OCI-LY3 (cell line): Measurements from ENCODE around the gene SMAD7.

ENCODE experiments used
- H2AFZ ChIP-seq: fragments of 200-600, 300-600 bp; shearing (Covaris generic); 2 replicates; pipeline ENCODE4 v1.6.0; 2014; ENCODE audit warnings: antibody characterized with exemption, low read depth, low read length
- H3K27ac ChIP-seq: fragments of 200-600, 300-600 bp; sonication (generic); 2 replicates; pipeline ENCODE4 v1.5.1; 2014; ENCODE audit warnings: mild to moderate bottlenecking, low read length, moderate library complexity, mixed read lengths
- H3K27me3 ChIP-seq: fragments of 200-600, 300-600 bp; sonication (generic); 2 replicates; pipeline ENCODE4 v1.6.1; 2014; ENCODE audit warnings: low read depth, low read length, mixed read lengths
- H3K36me3 ChIP-seq: fragments of 200-600, 300-600 bp; sonication (generic); replicated peaks from 2 replicates; pipeline ENCODE3; 2014; ENCODE audit warnings: low read depth, low read length, mixed read lengths
- H3K4me1 ChIP-seq: fragments of 300-600, 200-600 bp; sonication (generic); 2 replicates; pipeline ENCODE4 v1.6.1; 2014; ENCODE audit warnings: low read length, mixed read lengths
- H3K4me2 ChIP-seq: fragments of 200-600, 300-600 bp; sonication (generic); 2 replicates; pipeline ENCODE4 v1.6.1; 2014; ENCODE audit warnings: low read length, mixed read lengths
- H3K4me3 ChIP-seq: fragments of 300-600, 200-600 bp; sonication (generic); 2 replicates; pipeline ENCODE4 v1.5.1; 2014; ENCODE audit warnings: antibody characterized with exemption, mild to moderate bottlenecking, low read length, moderate library complexity
- H3K79me2 ChIP-seq: fragments of 300-600, 200-600 bp; shearing (Covaris generic); 2 replicates; pipeline ENCODE4 v1.6.1; 2014; ENCODE audit warnings: mild to moderate bottlenecking, low read length, mixed read lengths
- H3K9ac ChIP-seq: fragments of 300-600, 200-600 bp; shearing (Covaris generic); 2 replicates; pipeline ENCODE4 v1.6.0; 2014; ENCODE audit warnings: mild to moderate bottlenecking, low read length, moderate library complexity
- H3K9me3 ChIP-seq: fragments of 200-600, 300-600 bp; shearing (Covaris generic); 2 replicates; pipeline ENCODE4 v1.6.1; 2014; ENCODE audit warnings: low read length, mixed read lengths; ENCODE audit not compliant: insufficient read depth
- H4K20me1 ChIP-seq: fragments of 200-600, 300-600 bp; sonication (generic); 2 replicates; pipeline ENCODE4 v1.6.1; 2016; ENCODE audit warnings: low read length, mixed read lengths; ENCODE audit not compliant: insufficient read depth
- EZH2phosphoT487 ChIP-seq: fragments of 200-600 bp; shearing (Covaris generic); IDR thresholded peaks from 2 replicates; pipeline ENCODE4 v1.6.1; 2018; ENCODE audit warnings: antibody characterized with exemption, mixed run types, low read depth
- TF ChIP-seq, protein P1 (sequence below): fragments of 200-600, 300-600 bp; sonication (generic); IDR thresholded peaks from 2 replicates; pipeline ENCODE4 v1.5.1; 2014; ENCODE audit warnings: antibody characterized with exemption, low read length, low read depth

Gene SMAD7

GRCh38 chr18:48914581-48915251 is 36.0 kb downstream of the SMAD7 start:
- Histone ChIP-seq H3K79me2 (no peaks in the 10 kb centered on the region), H3K9me3 (no peaks in the 10 kb centered on the region), H3K36me3 (no peaks in the 10 kb centered on the region), H3K4me2 (no peak overlapping the region), H4K20me1 (no peaks in the 10 kb centered on the region), H3K27me3 (no peaks in the 10 kb centered on the region), H3K4me1 (peaks cover 20% of the 10 kb centered on the region), H3K9ac (no peak overlapping the region), H2AFZ (no peak overlapping the region), H3K27ac (no peak overlapping the region), H3K4me3 (no peak overlapping the region)
- TF ChIP-seq, protein P1, sequence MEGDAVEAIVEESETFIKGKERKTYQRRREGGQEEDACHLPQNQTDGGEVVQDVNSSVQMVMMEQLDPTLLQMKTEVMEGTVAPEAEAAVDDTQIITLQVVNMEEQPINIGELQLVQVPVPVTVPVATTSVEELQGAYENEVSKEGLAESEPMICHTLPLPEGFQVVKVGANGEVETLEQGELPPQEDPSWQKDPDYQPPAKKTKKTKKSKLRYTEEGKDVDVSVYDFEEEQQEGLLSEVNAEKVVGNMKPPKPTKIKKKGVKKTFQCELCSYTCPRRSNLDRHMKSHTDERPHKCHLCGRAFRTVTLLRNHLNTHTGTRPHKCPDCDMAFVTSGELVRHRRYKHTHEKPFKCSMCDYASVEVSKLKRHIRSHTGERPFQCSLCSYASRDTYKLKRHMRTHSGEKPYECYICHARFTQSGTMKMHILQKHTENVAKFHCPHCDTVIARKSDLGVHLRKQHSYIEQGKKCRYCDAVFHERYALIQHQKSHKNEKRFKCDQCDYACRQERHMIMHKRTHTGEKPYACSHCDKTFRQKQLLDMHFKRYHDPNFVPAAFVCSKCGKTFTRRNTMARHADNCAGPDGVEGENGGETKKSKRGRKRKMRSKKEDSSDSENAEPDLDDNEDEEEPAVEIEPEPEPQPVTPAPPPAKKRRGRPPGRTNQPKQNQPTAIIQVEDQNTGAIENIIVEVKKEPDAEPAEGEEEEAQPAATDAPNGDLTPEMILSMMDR = no peak
- no peak for TF ChIP-seq EZH2phosphoT487

- no peak overlapping the region for H3K4me2 ChIP-seq
- no peaks in the 10 kb centered on the region for H3K36me3 ChIP-seq
- H3K79me2 ChIP-seq = no peaks in the 10 kb centered on the region
- TF ChIP-seq EZH2phosphoT487 = no peak
- TF ChIP-seq, protein P1 = no peak
- no peaks in the 10 kb centered on the region for H3K27me3 ChIP-seq
- H4K20me1 ChIP-seq = no peaks in the 10 kb centered on the region
- H3K9ac ChIP-seq = no peak overlapping the region
- H3K4me3 ChIP-seq = no peak overlapping the region
- H3K27ac ChIP-seq = no peak overlapping the region
- H2AFZ ChIP-seq = no peak overlapping the region
- H3K9me3 ChIP-seq = no peaks in the 10 kb centered on the region
- peaks cover 18% of the 10 kb centered on the region for H3K4me1 ChIP-seq
Measured at GRCh38 chr18:48913775-48914174, 37.0 kb downstream of the SMAD7 start.

- no peaks in the 10 kb centered on the region for H3K79me2 ChIP-seq
- H3K27ac ChIP-seq = no peak overlapping the region
- H3K9me3 ChIP-seq = no peaks in the 10 kb centered on the region
- H3K27me3 ChIP-seq = no peaks in the 10 kb centered on the region
- no peak overlapping the region for H3K4me2 ChIP-seq
- no peak overlapping the region for H3K9ac ChIP-seq
- no peak for TF ChIP-seq EZH2phosphoT487
- TF ChIP-seq, protein P1 = peak; percentile 82
- no peaks in the 10 kb centered on the region for H3K36me3 ChIP-seq
- no peak overlapping the region for H3K4me3 ChIP-seq
- no peak overlapping the region for H2AFZ ChIP-seq
- peaks cover 12% of the 10 kb centered on the region for H3K4me1 ChIP-seq
- no peaks in the 10 kb centered on the region for H4K20me1 ChIP-seq
Measured at GRCh38 chr18:48913201-48913600, 37.6 kb downstream of the SMAD7 start.

- TF ChIP-seq, protein P1 = no peak
- no peak for TF ChIP-seq EZH2phosphoT487
- Histone ChIP-seq H3K27me3 (peaks cover 6% of the 10 kb centered on the region; the same call in 1 of the 2 replicates), H3K79me2 (no peaks in the 10 kb centered on the region), H4K20me1 (no peaks in the 10 kb centered on the region), H2AFZ (no peak overlapping the region), H3K4me1 (no peaks in the 10 kb centered on the region), H3K36me3 (no peaks in the 10 kb centered on the region), H3K9me3 (no peaks in the 10 kb centered on the region), H3K9ac (no peak overlapping the region), H3K4me2 (no peak overlapping the region), H3K27ac (no peak overlapping the region), H3K4me3 (no peak overlapping the region)
Measured at GRCh38 chr18:48910972-48911545, 39.7 kb downstream of the SMAD7 start.
